Erythroblast (primary cell): Measurements from ENCODE around the gene RAMACL.

Experiments
- GATA1 ChIP-seq: IDR thresholded peaks from 2 replicates; pipeline ENCODE4 v1.6.1; 2011; ENCODE audit warnings: low read depth, mild to moderate bottlenecking, control low read depth, low read length, moderate library complexity
- POLR2A ChIP-seq: IDR thresholded peaks from 2 replicates; pipeline ENCODE4 v1.6.1; 2011; ENCODE audit warnings: mild to moderate bottlenecking, low read length

GRCh38 chr6:166581091-166581511 is 5.4 kb downstream of the RAMACL start:
- TF ChIP-seq POLR2A (no peak), GATA1 (no peak)
